ENCODE measurements around the gene TRPV3.

The TRPV3 gene

GRCh38 chr17:3598078-3598477 lies 40.5 kb upstream of the TRPV3 start:
- POLR2A ChIA-PET = no interaction called here
- TF ChIP-seq YY2 (tag by site-specific recombination; IDR thresholded peaks at IDR 0.05) (no peak), ZSCAN16 (tag by site-specific recombination; IDR thresholded peaks at IDR 0.05) (no peak), ZNF48 (tag by site-specific recombination; IDR thresholded peaks at IDR 0.05) (no peak), ZNF292 (tag by site-specific recombination; IDR thresholded peaks at IDR 0.05; ENCODE audit: borderline replicate concordance, low read depth) (no peak), KLF10 (tag by site-specific recombination; IDR thresholded peaks at IDR 0.05) (no peak), ZNF558 (tag by site-specific recombination; IDR thresholded peaks at IDR 0.05) (no peak), ZNF24 (tag by site-specific recombination; IDR thresholded peaks at IDR 0.05) (no peak), ZNF221 (tag by site-specific recombination; IDR thresholded peaks at IDR 0.05; ENCODE audit: borderline replicate concordance) (no peak), ZNF707 (tag by site-specific recombination; IDR thresholded peaks at IDR 0.05) (no peak), ZNF549 (tag by site-specific recombination; IDR thresholded peaks at IDR 0.05) (no peak), PBX3 (CRISPR knock-in tag; IDR thresholded peaks at IDR 0.05) (no peak), INSM2 (tag by site-specific recombination; IDR thresholded peaks at IDR 0.05) (no peak), ZSCAN30 (tag by site-specific recombination; IDR thresholded peaks at IDR 0.05) (no peak), REST (tag by site-specific recombination; IDR thresholded peaks at IDR 0.05) (no peak), ZNF324 (tag by site-specific recombination; IDR thresholded peaks at IDR 0.05) (no peak), ZNF280D (tag by site-specific recombination; IDR thresholded peaks at IDR 0.05) (no peak), ZNF404 (tag by site-specific recombination; IDR thresholded peaks at IDR 0.05) (no peak), SP2 (tag by site-specific recombination; IDR thresholded peaks at IDR 0.05) (no peak)

More at GRCh38 chr17:3598078-3598477, 40.5 kb upstream of the TRPV3 start:
- Histone ChIP-seq H3K4me3 (ENCODE audit: low read depth, low read length) (no peak overlapping the region), H3K27ac (ENCODE audit: extremely low read depth, low read depth, low read length) (no peak overlapping the region), H3K9me3 (ENCODE audit: control insufficient read depth, insufficient read depth, low read depth, low read length) (no peaks in the 10 kb centered on the region), H3K36me3 (ENCODE audit: control insufficient read depth in 2 of 2, insufficient read depth in 1 of 2, low read length in 2 of 2) (peaks cover 0 to 12% of the 10 kb centered on the region in 2 experiments; a peak in 2 of 3 replicates), H3K4me1 (ENCODE audit: control insufficient read depth, insufficient read depth, low read length) (no peaks in the 10 kb centered on the region)
- CTCF ChIA-PET = no interaction called here

Data from HEK293 (cell line).